ENCODE measurements around the gene TTC32.

- TF ChIP-seq POLR2A (IDR thresholded peaks at IDR 0.05), result no peak
- no peak for TF ChIP-seq CTCF (IDR thresholded peaks at IDR 0.05)
Measured at GRCh38 chr2:19933351-19933981, 31.7 kb upstream of the TTC32 start.
